Nephron (organoid): ENCODE measurements around the gene CDH4.

Source experiments
- H3K27ac Mint-ChIP-seq, 3 experiments: 2 replicates each; pipeline ENCODE4 v1.8.0; 2020; ENCODE audit warnings: mixed read lengths in 3 of 3, mild to moderate bottlenecking in 2 of 3, moderate library complexity in 1 of 3
- H3K27me3 Mint-ChIP-seq: 2 replicates; pipeline ENCODE4 v1.8.0; 2021; ENCODE audit warnings: low read depth, mild to moderate bottlenecking, moderate library complexity, mixed read lengths
- H3K36me3 Mint-ChIP-seq: 2 replicates; pipeline ENCODE4 v1.8.0; 2020; ENCODE audit warnings: low read depth, mixed read lengths
- H3K4me1 Mint-ChIP-seq: 2 replicates; pipeline ENCODE4 v1.8.0; 2020; ENCODE audit warnings: mixed read lengths
- H3K4me3 Mint-ChIP-seq, 3 experiments: 2 replicates each; pipeline ENCODE4 v1.8.0; 2020; ENCODE audit warnings: mild to moderate bottlenecking in 3 of 3, mixed read lengths in 3 of 3, moderate library complexity in 2 of 3
- H3K9me3 Mint-ChIP-seq: 2 replicates; pipeline ENCODE4 v1.8.0; 2020; ENCODE audit warnings: mixed read lengths
- TF ChIP-seq, protein P1 (sequence below), 3 experiments: fragments of 200-600 bp; sonication (generic); IDR thresholded peaks; one replicate each; pipeline ENCODE4 v1.5.0; 2021; ENCODE audit warnings: antibody characterized with exemption in 3 of 3; ENCODE audit not compliant: unreplicated experiment in 3 of 3

The CDH4 gene

DNA sequence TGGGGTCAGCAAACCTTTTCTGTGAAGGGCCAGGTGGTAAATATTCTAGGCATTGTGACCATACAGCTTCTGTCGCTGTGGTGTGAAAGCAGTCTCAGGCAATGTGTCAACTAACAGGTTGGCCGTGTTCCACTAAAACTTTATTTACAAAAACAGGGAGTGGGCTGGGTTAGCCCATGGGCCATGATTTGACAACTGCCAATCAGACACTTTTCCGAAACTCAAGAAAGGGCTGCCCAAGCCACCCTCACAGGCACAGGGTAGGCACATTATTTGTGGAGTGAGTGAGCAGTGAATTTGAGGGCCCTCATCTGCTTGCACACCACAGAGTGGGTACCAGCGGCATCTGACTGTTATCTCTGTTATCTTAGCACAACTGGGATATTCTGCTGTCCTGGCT is 523.4 kb downstream of the CDH4 start:
- Mint-ChIP-seq H3K27ac (no peak overlapping the region), H3K36me3 (no peaks in the 10 kb centered on the region), H3K4me3 (no peak overlapping the region), H3K4me1 (no peaks in the 10 kb centered on the region), H3K27me3 (peaks cover 30% of the 10 kb centered on the region), H3K9me3 (peaks cover under 1% of the 10 kb centered on the region)
- TF ChIP-seq, protein P1, sequence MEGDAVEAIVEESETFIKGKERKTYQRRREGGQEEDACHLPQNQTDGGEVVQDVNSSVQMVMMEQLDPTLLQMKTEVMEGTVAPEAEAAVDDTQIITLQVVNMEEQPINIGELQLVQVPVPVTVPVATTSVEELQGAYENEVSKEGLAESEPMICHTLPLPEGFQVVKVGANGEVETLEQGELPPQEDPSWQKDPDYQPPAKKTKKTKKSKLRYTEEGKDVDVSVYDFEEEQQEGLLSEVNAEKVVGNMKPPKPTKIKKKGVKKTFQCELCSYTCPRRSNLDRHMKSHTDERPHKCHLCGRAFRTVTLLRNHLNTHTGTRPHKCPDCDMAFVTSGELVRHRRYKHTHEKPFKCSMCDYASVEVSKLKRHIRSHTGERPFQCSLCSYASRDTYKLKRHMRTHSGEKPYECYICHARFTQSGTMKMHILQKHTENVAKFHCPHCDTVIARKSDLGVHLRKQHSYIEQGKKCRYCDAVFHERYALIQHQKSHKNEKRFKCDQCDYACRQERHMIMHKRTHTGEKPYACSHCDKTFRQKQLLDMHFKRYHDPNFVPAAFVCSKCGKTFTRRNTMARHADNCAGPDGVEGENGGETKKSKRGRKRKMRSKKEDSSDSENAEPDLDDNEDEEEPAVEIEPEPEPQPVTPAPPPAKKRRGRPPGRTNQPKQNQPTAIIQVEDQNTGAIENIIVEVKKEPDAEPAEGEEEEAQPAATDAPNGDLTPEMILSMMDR (IDR thresholded peaks at IDR 0.05; ENCODE audit: unreplicated experiment in 3 of 3) = no peak

DNA sequence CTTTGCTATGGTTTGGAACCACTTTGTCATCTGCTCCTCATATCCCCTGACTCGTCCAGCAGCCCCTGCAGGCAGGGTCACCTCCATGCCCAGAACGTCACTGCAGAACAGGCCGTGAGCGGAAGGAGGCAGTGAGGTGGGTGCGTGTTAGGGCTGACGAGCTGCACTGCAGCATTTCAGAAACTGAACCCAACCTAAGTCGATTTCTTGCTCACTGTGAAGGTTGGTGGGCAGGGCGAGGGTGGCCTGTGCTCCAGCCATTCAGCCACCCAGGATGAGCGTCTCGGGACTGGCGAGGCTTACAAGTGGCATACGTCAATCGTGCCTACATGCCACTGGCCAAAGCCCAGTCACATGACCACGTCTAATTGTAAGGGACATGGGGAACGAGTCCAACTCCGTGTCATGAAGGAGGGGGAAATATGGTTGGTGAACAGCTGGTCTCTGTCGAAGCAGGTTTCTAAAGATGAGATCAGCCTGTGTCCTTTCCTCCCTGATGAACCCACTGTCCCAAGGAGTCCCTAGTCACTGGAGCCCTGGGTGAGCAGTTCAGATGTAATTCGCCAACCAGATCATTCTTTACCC is 524.5 kb downstream of the CDH4 start:
- H3K4me1 Mint-ChIP-seq = no peaks in the 10 kb centered on the region
- H3K27me3 Mint-ChIP-seq = peaks cover 40% of the 10 kb centered on the region
- TF ChIP-seq, protein P1 (IDR thresholded peaks at IDR 0.05; ENCODE audit: unreplicated experiment in 3 of 3) = no peak
- H3K4me3 Mint-ChIP-seq = no peak overlapping the region
- no peak overlapping the region for H3K27ac Mint-ChIP-seq
- peaks cover 8% of the 10 kb centered on the region for H3K36me3 Mint-ChIP-seq
- H3K9me3 Mint-ChIP-seq = peaks cover 12% of the 10 kb centered on the region

DNA sequence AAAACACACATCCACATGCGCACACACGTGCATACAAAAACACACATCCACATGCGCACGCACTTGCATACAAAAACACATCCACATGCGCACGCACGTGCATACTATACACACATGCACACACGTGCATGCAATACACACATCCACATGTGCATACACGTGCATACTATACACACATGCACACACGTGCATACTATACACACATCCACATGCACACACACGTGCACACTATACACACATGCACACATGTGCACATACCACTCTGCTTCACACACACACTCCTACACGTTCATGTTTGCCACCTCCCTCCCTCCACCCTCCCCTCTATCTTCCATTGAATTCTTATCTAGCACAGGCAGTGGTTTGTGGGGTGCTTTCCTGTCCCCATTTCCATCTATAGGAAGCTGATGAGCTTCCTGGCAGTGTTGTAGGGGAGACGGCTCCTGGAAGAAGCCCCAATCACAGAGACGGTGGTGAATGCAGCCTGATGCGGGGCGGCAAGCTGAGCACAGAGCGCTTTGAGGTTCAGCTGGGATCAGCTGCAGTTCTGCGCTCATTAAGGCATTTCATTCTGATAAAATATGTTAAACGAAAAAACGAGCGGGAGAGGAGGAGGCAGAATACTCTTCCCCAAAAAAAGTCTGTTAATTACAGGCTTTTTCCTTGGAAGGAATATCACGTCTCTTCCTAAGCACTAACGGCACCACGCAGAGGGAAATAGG is 525.9 kb downstream of the CDH4 start:
- Mint-ChIP-seq H3K4me1 (no peaks in the 10 kb centered on the region), H3K27me3 (peaks cover 37% of the 10 kb centered on the region), H3K4me3 (no peak overlapping the region), H3K9me3 (peaks cover 15% of the 10 kb centered on the region), H3K27ac (no peak overlapping the region), H3K36me3 (peaks cover 8% of the 10 kb centered on the region)
- TF ChIP-seq, protein P1 (IDR thresholded peaks at IDR 0.05; ENCODE audit: unreplicated experiment in 3 of 3) = no peak

DNA sequence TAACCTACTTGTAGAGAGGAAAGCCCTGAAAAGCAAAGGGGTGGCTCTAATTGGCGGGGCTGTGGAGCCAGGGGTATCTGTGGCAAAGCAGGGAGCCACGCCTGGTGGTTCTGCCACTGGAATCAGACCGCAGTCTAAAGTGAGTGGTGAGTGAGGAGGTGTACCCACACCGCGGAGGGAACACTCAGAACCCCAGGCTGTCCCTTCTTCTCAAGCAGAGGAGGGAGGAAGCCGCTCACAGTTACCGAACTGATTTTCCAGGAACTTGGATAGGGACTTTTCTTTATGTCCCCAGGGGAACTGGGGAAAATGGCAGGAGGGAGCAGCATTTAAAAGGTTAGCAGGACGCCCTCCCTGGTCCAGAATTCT is 526.4 kb downstream of the CDH4 start:
- Mint-ChIP-seq H3K9me3 (peaks cover 17% of the 10 kb centered on the region), H3K36me3 (peaks cover 8% of the 10 kb centered on the region), H3K27ac (no peak overlapping the region), H3K4me3 (no peak overlapping the region), H3K27me3 (peaks cover 37% of the 10 kb centered on the region), H3K4me1 (no peaks in the 10 kb centered on the region)
- TF ChIP-seq, protein P1 (IDR thresholded peaks at IDR 0.05; ENCODE audit: unreplicated experiment in 3 of 3) = no peak

DNA sequence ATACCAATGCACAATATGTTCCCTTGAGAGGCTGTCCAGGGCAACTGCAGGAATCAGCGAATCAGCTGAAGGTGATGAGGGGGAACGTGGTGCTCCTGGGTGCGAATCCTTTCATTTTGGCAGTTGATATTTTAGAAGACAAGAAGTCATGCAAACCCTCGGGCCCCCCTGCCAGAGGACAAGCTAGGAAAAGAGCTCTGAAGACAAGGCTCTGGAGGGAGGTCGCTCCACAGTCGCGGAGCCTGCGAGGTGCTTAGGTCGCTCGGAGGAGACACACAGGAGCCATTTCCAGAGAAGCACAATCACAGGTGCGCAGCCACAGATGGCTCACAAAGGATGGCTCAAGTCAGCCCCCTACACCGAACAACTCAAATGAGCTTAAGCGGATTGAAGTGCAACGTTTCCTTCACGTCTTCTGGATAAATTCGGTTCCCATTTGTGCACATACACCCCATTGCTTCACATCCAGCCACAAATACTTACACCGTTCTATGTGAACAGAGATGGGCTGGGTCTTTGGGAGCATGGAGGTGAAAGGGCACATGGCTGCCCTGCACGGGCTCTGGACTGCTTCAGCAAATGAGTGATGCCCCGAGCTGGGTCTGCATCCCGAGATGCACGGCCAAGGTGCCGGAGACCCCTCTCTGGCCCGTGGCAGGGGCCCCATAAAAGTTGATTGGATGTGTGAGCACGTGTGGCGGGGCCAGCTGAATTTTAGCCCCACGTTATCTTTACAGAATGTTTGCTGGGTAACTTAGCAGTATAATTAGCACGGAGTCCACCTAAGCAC is 527.3 kb downstream of the CDH4 start:
- TF ChIP-seq, protein P1 (IDR thresholded peaks at IDR 0.05; ENCODE audit: unreplicated experiment in 3 of 3) = no peak
- no peak overlapping the region for H3K4me3 Mint-ChIP-seq
- H3K9me3 Mint-ChIP-seq = peaks cover 17% of the 10 kb centered on the region
- peaks cover 35% of the 10 kb centered on the region for H3K27me3 Mint-ChIP-seq
- H3K27ac Mint-ChIP-seq = no peak overlapping the region
- no peaks in the 10 kb centered on the region for H3K4me1 Mint-ChIP-seq
- H3K36me3 Mint-ChIP-seq = peaks cover 8% of the 10 kb centered on the region
